ENCODE measurements around the gene L2HGDH.

- TF ChIP-seq RCOR1 (IDR thresholded peaks at IDR 0.05; ENCODE audit: insufficient replicate concordance, low read length) (no peak), RAD21 (IDR thresholded peaks at IDR 0.05; ENCODE audit: low read length) (no peak), POLR2A (IDR thresholded peaks at IDR 0.05; ENCODE audit: low read depth, low read length) (no peak)
- TF ChIP-seq, protein P1, sequence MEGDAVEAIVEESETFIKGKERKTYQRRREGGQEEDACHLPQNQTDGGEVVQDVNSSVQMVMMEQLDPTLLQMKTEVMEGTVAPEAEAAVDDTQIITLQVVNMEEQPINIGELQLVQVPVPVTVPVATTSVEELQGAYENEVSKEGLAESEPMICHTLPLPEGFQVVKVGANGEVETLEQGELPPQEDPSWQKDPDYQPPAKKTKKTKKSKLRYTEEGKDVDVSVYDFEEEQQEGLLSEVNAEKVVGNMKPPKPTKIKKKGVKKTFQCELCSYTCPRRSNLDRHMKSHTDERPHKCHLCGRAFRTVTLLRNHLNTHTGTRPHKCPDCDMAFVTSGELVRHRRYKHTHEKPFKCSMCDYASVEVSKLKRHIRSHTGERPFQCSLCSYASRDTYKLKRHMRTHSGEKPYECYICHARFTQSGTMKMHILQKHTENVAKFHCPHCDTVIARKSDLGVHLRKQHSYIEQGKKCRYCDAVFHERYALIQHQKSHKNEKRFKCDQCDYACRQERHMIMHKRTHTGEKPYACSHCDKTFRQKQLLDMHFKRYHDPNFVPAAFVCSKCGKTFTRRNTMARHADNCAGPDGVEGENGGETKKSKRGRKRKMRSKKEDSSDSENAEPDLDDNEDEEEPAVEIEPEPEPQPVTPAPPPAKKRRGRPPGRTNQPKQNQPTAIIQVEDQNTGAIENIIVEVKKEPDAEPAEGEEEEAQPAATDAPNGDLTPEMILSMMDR (conservative IDR thresholded peaks at IDR 0.05; ENCODE audit: low read depth, low read length) = no peak
These were observed 39.5 kb downstream of the L2HGDH start for GRCh38 chr14:50272498-50272897.

All from IMR-90 (cell line).